Hepatocyte (in vitro differentiated cells): Measurements from ENCODE around the gene TAP1. TPM values are rescaled to one million over a fixed set of nuclear protein-coding genes. Genes with fewer than 3 reads are reported as not detected.

Experiments
- DNase-seq: peaks from one replicate; pipeline ENCODE4 v3.0.0-alpha.2; 2016; ENCODE audit warnings: low spot score
- H2AFZ ChIP-seq: fragments of 200-600 bp; sonication (generic); 2 replicates; pipeline ENCODE4 v1.6.0; 2016; ENCODE audit warnings: antibody characterized with exemption, mild to moderate bottlenecking
- H3K27ac ChIP-seq: fragments of 200-600 bp; sonication (generic); 2 replicates; pipeline ENCODE4 v1.5.1; 2016; ENCODE audit warnings: mild to moderate bottlenecking
- H3K27me3 ChIP-seq: fragments of 200-600 bp; sonication (generic); 2 replicates; pipeline ENCODE4 v1.6.1; 2016
- H3K36me3 ChIP-seq: fragments of 200-600 bp; sonication (generic); replicated peaks from 2 replicates; pipeline ENCODE4 v1.5.1; 2016; ENCODE audit warnings: low read depth; ENCODE audit not compliant: insufficient read depth
- H3K4me1 ChIP-seq: fragments of 200-600 bp; sonication (generic); 2 replicates; pipeline ENCODE4 v1.5.1; 2016; ENCODE audit warnings: mild to moderate bottlenecking, moderate library complexity; ENCODE audit not compliant: insufficient read depth
- H3K4me2 ChIP-seq: fragments of 200-600 bp; sonication (generic); 2 replicates; pipeline ENCODE4 v1.6.0; 2016
- H3K4me3 ChIP-seq: fragments of 200-600 bp; sonication (generic); 2 replicates; pipeline ENCODE4 v1.5.1; 2016; ENCODE audit warnings: mild to moderate bottlenecking
- H3K79me2 ChIP-seq: fragments of 200-600 bp; sonication (generic); 2 replicates; pipeline ENCODE4 v1.6.0; 2017; ENCODE audit warnings: mild to moderate bottlenecking
- H3K9me2 ChIP-seq: fragments of 200-600 bp; sonication (generic); replicated peaks from 2 replicates; pipeline ENCODE4 v1.6.0; 2017; ENCODE audit warnings: mild to moderate bottlenecking; ENCODE audit not compliant: insufficient read depth
- H3K9me3 ChIP-seq: fragments of 200-600 bp; sonication (generic); 2 replicates; pipeline ENCODE4 v1.5.1; 2016; ENCODE audit warnings: low read depth, mild to moderate bottlenecking
- H4K20me1 ChIP-seq: fragments of 200-600 bp; sonication (generic); 2 replicates; pipeline ENCODE4 v1.6.0; 2016; ENCODE audit warnings: mild to moderate bottlenecking; ENCODE audit not compliant: insufficient read depth, poor library complexity, severe bottlenecking
- CTCF ChIP-seq: fragments of 200-600 bp; sonication (generic); IDR thresholded peaks from 2 replicates; pipeline ENCODE4 v1.5.1; 2016; ENCODE audit warnings: antibody characterized with exemption, mild to moderate bottlenecking; ENCODE audit not compliant: poor library complexity
- EZH2 ChIP-seq: fragments of 200-600 bp; sonication (generic); IDR thresholded peaks from 2 replicates; pipeline ENCODE4 v1.6.1; 2016; ENCODE audit warnings: antibody characterized with exemption, mild to moderate bottlenecking, borderline replicate concordance
- EZH2phosphoT487 ChIP-seq: fragments of 200-600 bp; sonication (generic); IDR thresholded peaks from one replicate; pipeline ENCODE4 v1.6.1; 2018; ENCODE audit warnings: antibody characterized with exemption, mild to moderate bottlenecking, low read depth, moderate library complexity; ENCODE audit not compliant: unreplicated experiment, severe bottlenecking
- WGBS: methylation state at CpG from one replicate; pipeline ENCODE4 v1.1.6; 2016; ENCODE audit warnings: low lambda C conversion rate; ENCODE audit errors: missing lambda C conversion rate; 5-methylcytosine and 5-hydroxymethylcytosine counted together
- polyA plus RNA-seq: library from polyadenylated mRNA; unstranded; fragments of >200 nt; fragmentation: Nextera tagmentation; extraction: Ambion mirVana; gene quantifications from 2 replicates; pipeline ENCODE4 v1.2.1, GENCODE V29; 2016
- total RNA-seq: library from RNA; depleted of rRNA; stranded (reverse); fragments of >200 nt; gene quantifications from 2 replicates; pipeline ENCODE4 v1.2.3, GENCODE V29; 2014

TAP1 gene
- total and polyA plus RNA-seq, 2 experiments from 2014 or later, result 14.1 to 15.2 TPM

- no peaks in the 10 kb centered on the region for H3K79me2 ChIP-seq
- H3K4me3 ChIP-seq, result no peak overlapping the region
- H3K27me3 ChIP-seq, result no peaks in the 10 kb centered on the region
- no peak for DNase-seq
- peak overlapping the region; percentile 91 for H3K4me2 ChIP-seq
- TF ChIP-seq EZH2 (no peak), CTCF (no peak), EZH2phosphoT487 (no peak)
- no peaks in the 10 kb centered on the region for H3K9me3 ChIP-seq
- H4K20me1 ChIP-seq, result no peaks in the 10 kb centered on the region
- no peak overlapping the region for H2AFZ ChIP-seq
- no peaks in the 10 kb centered on the region for H3K4me1 ChIP-seq
- 32% methylated on average over 19 of the region's 19 CpGs for WGBS
- no peaks in the 10 kb centered on the region for H3K9me2 ChIP-seq
- no peak overlapping the region for H3K27ac ChIP-seq
- no peaks in the 10 kb centered on the region for H3K36me3 ChIP-seq
Measured at GRCh38 chr6:32844839-32845383, 8.6 kb downstream of the TAP1 start.

DNA sequence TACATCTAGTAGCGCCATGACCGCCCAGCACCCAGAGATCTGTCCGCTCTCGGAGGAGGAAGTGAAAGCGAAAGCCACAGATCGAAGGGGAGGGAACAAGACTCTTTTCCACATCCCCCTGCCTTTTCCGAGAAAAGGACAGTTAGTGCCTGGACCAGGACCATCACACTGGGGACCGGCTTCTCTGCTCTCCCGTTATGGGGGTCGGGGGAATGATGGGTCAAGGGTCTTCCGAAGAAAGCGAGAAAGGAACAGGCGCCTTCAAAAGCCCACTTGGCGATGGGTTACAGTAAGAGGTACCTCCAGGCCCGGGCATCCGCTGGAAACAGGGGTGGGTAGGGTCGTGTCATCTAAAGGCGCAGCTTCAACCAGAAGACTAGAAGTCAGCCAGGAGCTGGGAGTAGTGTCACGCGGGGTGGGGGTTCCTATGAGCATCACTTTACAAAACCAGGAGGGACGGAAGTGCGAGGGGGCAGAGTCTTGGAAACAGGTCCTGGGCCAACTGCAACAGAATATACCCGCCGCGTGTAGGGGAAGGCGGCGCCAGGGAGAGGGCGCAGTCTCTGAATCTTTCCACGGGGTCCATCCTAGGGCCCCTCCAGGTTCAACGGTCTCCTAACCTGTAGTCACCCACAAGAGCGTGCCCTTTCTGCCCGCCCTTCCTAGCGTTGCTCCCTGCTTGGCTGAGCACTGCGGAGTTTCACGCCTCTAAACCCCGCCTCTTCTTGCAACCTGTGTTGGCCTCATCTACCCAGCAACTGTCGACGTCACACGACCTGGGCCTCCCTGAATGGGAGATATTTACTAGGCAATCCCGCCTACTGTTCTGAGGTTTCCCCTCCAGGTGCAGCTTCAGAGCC, 9.3 kb downstream of the TAP1 start, which contains the start of gene PSMB8:
Gene PSMB8 (minus strand): TSS at position 69 of the 860 bp plus-strand sequence. CDS start 51 bp downstream, at position 18.
- H3K9me3 ChIP-seq, result no peaks in the 10 kb centered on the region
- H3K27ac ChIP-seq, result peak within 1 kb of the TSS; percentile 72
- H2AFZ ChIP-seq, result peak within 1 kb of the TSS; percentile 89
- H4K20me1 ChIP-seq, result no peaks in the 10 kb centered on the region
- no peaks in the 10 kb centered on the region for H3K4me1 ChIP-seq
- H3K79me2 ChIP-seq, result no peaks in the 10 kb centered on the region
- TF ChIP-seq CTCF (peak; percentile 38), EZH2phosphoT487 (no peak)
- H3K27me3 ChIP-seq, result no peaks in the 10 kb centered on the region
- peak within 1 kb of the TSS; percentile 91 for H3K4me2 ChIP-seq
- H3K4me3 ChIP-seq, result peak within 1 kb of the TSS; percentile 93
- peak; percentile 97 for DNase-seq
- no peaks in the 10 kb centered on the region for H3K36me3 ChIP-seq
- WGBS, result 2% methylated on average over 40 of the region's 40 CpGs
- H3K9me2 ChIP-seq, result no peaks in the 10 kb centered on the region

GRCh38 chr6:32843331-32843978, 10.0 kb downstream of the TAP1 start:
- 9% methylated on average over 28 of the region's 28 CpGs for WGBS
- no peaks in the 10 kb centered on the region for H3K9me2 ChIP-seq
- H3K9me3 ChIP-seq, result no peaks in the 10 kb centered on the region
- TF ChIP-seq EZH2, result no peak
- TF ChIP-seq CTCF, result no peak
- TF ChIP-seq EZH2phosphoT487, result no peak
- H3K27ac ChIP-seq, result peak overlapping the region; percentile 72
- DNase-seq, result no peak
- no peaks in the 10 kb centered on the region for H3K79me2 ChIP-seq
- H4K20me1 ChIP-seq, result no peaks in the 10 kb centered on the region
- H3K36me3 ChIP-seq, result no peaks in the 10 kb centered on the region
- no peaks in the 10 kb centered on the region for H3K27me3 ChIP-seq
- peak overlapping the region; percentile 91 for H3K4me2 ChIP-seq
- peak overlapping the region; percentile 89 for H2AFZ ChIP-seq
- no peaks in the 10 kb centered on the region for H3K4me1 ChIP-seq
- H3K4me3 ChIP-seq, result peak overlapping the region; percentile 93
